ENCODE results near the gene SLA2. TPM values are rescaled to one million over a fixed set of nuclear protein-coding genes. Genes with fewer than 3 reads are reported as not detected.
A peak's percentile ranks its signal among the peaks of the same experiment; 100 is the strongest.
"Not testable (repeated sequence)": the region's sequence is repeated elsewhere in the genome, so short reads cannot be mapped to it uniquely, and the experiment has no call there.

The SLA2 gene
- not detected in 2 replicates for total RNA-seq (2014; rRNA removed; shearing (Covaris generic))

- no peak for DNase-seq (ENCODE audit: low spot score)
These were observed at the start of gene SLA2 for GRCh38 chr20:36645998-36646397. SLA2 (minus strand) TSS chr20:36646196; CDS start chr20:36641335, 4,861 bp downstream.

- not testable (repeated sequence) for DNase-seq (ENCODE audit: low spot score)
These were observed 49.5 kb upstream of the SLA2 start for GRCh38 chr20:36695467-36695866.

GRCh38 chr20:36688630-36689029 is 42.6 kb upstream of the SLA2 start:
- no peak for DNase-seq (ENCODE audit: low spot score)

GRCh38 chr20:36687850-36688249 is 41.9 kb upstream of the SLA2 start:
- DNase-seq (ENCODE audit: low spot score): no peak

- no peak for DNase-seq (ENCODE audit: low spot score)
These were observed 40.9 kb upstream of the SLA2 start for GRCh38 chr20:36686944-36687343.

GRCh38 chr20:36686504-36686903 is 40.5 kb upstream of the SLA2 start:
- DNase-seq (ENCODE audit: low spot score): no peak

- no peak for DNase-seq (ENCODE audit: low spot score)
These were observed 38.8 kb upstream of the SLA2 start for GRCh38 chr20:36684747-36685146.

- DNase-seq (ENCODE audit: low spot score): no peak
These were observed 36.3 kb upstream of the SLA2 start for GRCh38 chr20:36682311-36682710.

GRCh38 chr20:36677422-36677771 is 31.4 kb upstream of the SLA2 start:
- DNase-seq (ENCODE audit: low spot score): peak; percentile 21

GRCh38 chr20:36676701-36677421 is 30.9 kb upstream of the SLA2 start:
- DNase-seq (ENCODE audit: low spot score): no peak

GRCh38 chr20:36675545-36675944 is 29.5 kb upstream of the SLA2 start:
- not testable (repeated sequence) for DNase-seq (ENCODE audit: low spot score)

- no peak for DNase-seq (ENCODE audit: low spot score)
These were observed 27.0 kb upstream of the SLA2 start for GRCh38 chr20:36672991-36673390.

GRCh38 chr20:36670665-36671357 is 24.8 kb upstream of the SLA2 start:
- no peak for DNase-seq (ENCODE audit: low spot score)

GRCh38 chr20:36666181-36666740 is 20.3 kb upstream of the SLA2 start:
- DNase-seq (ENCODE audit: low spot score): peak; percentile 47

- DNase-seq (ENCODE audit: low spot score): no peak
These were observed 17.0 kb upstream of the SLA2 start for GRCh38 chr20:36663031-36663430.

- DNase-seq (ENCODE audit: low spot score): no peak
These were observed 12.3 kb upstream of the SLA2 start for GRCh38 chr20:36658300-36658699.

GRCh38 chr20:36656733-36657132 is 10.7 kb upstream of the SLA2 start:
- no peak for DNase-seq (ENCODE audit: low spot score)

GRCh38 chr20:36655004-36655403 is 9.0 kb upstream of the SLA2 start:
- no peak for DNase-seq (ENCODE audit: low spot score)

- DNase-seq (ENCODE audit: low spot score): no peak
These were observed 8.5 kb upstream of the SLA2 start for GRCh38 chr20:36654506-36654905.

GRCh38 chr20:36653456-36653855 is 7.5 kb upstream of the SLA2 start:
- no peak for DNase-seq (ENCODE audit: low spot score)

GRCh38 chr20:36647196-36648121 is 1.5 kb upstream of the SLA2 start:
- DNase-seq (ENCODE audit: low spot score): no peak

GRCh38 chr20:36646678-36647077 is 682 bp upstream of the SLA2 start:
- DNase-seq (ENCODE audit: low spot score): no peak

Measured in HT-29 (cell line).